Measurements from ENCODE around the gene ANKAR. TPM values are rescaled to one million over a fixed set of nuclear protein-coding genes. Genes with fewer than 3 reads are reported as not detected.

The ANKAR gene, protein sequence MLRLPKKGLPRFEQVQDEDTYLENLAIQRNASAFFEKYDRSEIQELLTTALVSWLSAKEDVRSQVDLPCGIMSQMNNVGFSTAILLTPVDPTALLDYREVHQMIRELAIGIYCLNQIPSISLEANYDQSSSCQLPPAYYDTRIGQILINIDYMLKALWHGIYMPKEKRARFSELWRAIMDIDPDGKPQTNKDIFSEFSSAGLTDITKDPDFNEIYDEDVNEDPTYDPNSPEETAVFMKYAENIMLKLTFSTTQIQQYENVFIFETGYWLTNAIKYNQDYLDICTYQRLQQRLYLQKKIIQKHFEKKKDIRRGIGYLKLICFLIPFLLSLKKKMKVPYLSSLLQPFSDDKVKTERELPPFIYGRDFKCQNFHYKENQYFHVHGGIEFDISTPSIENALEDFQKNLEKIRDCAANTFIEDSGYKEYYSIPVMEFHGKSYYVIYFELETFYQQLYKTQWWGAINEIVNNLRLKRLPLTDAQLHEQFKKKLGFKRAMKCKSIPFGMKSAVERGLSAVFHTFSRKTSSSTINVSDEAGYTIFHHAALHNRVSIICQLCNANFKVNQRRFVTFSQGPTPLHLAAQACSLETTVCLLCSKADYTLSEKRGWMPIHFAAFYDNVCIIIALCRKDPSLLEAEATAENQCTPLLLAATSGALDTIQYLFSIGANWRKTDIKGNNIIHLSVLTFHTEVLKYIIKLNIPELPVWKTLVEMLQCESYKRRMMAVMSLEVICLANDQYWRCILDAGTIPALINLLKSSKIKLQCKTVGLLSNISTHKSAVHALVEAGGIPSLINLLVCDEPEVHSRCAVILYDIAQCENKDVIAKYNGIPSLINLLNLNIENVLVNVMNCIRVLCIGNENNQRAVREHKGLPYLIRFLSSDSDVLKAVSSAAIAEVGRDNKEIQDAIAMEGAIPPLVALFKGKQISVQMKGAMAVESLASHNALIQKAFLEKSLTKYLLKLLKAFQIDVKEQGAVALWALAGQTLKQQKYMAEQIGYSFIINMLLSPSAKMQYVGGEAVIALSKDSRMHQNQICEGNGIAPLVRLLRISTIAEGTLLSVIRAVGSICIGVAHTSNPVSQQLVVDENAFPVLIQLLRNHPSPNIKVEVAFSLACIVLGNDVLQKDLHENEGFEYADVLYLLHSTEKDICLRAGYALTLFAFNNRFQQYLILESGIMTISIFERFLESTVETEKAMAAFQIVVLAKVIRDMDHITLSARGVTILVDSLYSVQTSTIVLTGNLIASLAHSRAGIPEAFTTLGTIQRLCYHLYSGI (N-terminal part only)
- total RNA-seq, result 10 to 100 TPM in 2 of 4 donors, 1 to 10 TPM in 2; 2.6 to 47.0 (median 18.5) TPM

GRCh38 chr2:189674374-189675112 lies at the start of gene ANKAR:
ANKAR (plus strand) TSS chr2:189674670; CDS start chr2:189676491, 1,821 bp downstream.
- TF ChIP-seq POLR2A (IDR thresholded peaks at IDR 0.05), result peak; percentile 52 to 66
- TF ChIP-seq, protein P1, sequence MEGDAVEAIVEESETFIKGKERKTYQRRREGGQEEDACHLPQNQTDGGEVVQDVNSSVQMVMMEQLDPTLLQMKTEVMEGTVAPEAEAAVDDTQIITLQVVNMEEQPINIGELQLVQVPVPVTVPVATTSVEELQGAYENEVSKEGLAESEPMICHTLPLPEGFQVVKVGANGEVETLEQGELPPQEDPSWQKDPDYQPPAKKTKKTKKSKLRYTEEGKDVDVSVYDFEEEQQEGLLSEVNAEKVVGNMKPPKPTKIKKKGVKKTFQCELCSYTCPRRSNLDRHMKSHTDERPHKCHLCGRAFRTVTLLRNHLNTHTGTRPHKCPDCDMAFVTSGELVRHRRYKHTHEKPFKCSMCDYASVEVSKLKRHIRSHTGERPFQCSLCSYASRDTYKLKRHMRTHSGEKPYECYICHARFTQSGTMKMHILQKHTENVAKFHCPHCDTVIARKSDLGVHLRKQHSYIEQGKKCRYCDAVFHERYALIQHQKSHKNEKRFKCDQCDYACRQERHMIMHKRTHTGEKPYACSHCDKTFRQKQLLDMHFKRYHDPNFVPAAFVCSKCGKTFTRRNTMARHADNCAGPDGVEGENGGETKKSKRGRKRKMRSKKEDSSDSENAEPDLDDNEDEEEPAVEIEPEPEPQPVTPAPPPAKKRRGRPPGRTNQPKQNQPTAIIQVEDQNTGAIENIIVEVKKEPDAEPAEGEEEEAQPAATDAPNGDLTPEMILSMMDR (IDR thresholded peaks at IDR 0.05), result peak; percentile 72 to 94 (median 91)
- Histone ChIP-seq H3K36me3 (no peaks in the 10 kb centered on the region), H3K27me3 (no peaks in the 10 kb centered on the region), H3K4me1 (no peaks in the 10 kb centered on the region), H3K9me3 (no peaks in the 10 kb centered on the region), H3K4me3 (peak within 1 kb of the TSS; percentile 47 to 54), H3K27ac (peak within 1 kb of the TSS; percentile 95 to 96)
- DNase-seq, result peak; percentile 88 to 91
- intact Hi-C loops (cut with DNase I; ENCODE audit: low total_unique reads), result no loop called here

DNA sequence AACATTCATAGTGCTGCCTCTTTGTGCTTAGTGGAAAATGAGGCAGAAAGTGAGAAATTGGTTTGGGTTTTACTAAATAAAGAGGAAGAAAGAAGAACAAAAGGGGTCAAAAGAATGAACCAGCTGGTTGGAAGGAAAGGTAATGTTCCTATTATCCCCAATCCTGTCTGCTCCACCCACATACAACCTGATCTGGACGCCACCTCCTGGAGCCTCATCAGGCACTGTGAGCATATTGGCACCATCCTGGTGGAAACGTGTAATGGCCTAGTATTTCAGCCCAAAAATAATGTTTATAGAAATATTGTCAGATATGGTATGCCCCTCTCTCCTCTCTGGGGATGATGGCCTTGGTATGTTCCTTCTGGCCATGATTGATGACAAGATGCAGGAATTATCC lies 48.8 kb upstream of the ANKAR start:
- TF ChIP-seq, protein P1 (IDR thresholded peaks at IDR 0.05), result no peak
- TF ChIP-seq POLR2A (IDR thresholded peaks at IDR 0.05), result no peak
- Histone ChIP-seq H3K9me3 (no peaks in the 10 kb centered on the region), H3K27ac (no peak overlapping the region), H3K36me3 (no peaks in the 10 kb centered on the region), H3K4me3 (no peak overlapping the region), H3K4me1 (peaks cover 0 to under 1% of the 10 kb centered on the region in 2 donors), H3K27me3 (no peaks in the 10 kb centered on the region)
- intact Hi-C loops (cut with DNase I; ENCODE audit: low total_unique reads), result no loop called here
- no peak for DNase-seq

DNA sequence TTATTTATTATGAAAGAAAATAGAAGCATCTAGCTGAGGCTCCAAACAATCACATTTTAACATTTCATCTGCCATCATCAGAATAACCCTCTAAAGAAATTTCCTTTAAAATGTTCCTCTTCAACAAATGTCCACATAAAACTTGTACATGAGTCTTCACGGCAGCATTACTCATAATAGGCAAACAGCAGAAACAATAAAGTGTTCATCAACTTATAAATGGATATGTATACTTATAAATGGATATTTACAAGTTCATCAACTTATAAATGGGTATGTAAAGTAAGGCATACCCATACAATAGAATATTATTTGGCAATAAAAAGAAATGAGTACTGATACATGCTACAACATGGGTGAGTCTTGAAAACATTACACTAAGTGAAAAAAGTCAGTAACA lies 46.7 kb upstream of the ANKAR start:
- H3K27me3 ChIP-seq, result no peaks in the 10 kb centered on the region
- H3K9me3 ChIP-seq, result no peaks in the 10 kb centered on the region
- DNase-seq, result no peak
- H3K27ac ChIP-seq, result no peak overlapping the region
- no peak overlapping the region for H3K4me3 ChIP-seq
- TF ChIP-seq, protein P1 (IDR thresholded peaks at IDR 0.05), result no peak
- no peak for TF ChIP-seq POLR2A (IDR thresholded peaks at IDR 0.05)
- intact Hi-C loops (cut with DNase I; ENCODE audit: low total_unique reads), result no loop called here
- H3K4me1 ChIP-seq, result peaks cover 0 to 5% of the 10 kb centered on the region in 2 donors
- H3K36me3 ChIP-seq, result no peaks in the 10 kb centered on the region

GRCh38 chr2:189628817-189629530 lies 45.5 kb upstream of the ANKAR start:
- Histone ChIP-seq H3K36me3 (no peaks in the 10 kb centered on the region), H3K9me3 (no peaks in the 10 kb centered on the region), H3K4me3 (no peak overlapping the region), H3K27me3 (no peaks in the 10 kb centered on the region), H3K4me1 (peaks cover 0 to 5% of the 10 kb centered on the region in 2 donors), H3K27ac (peak overlapping the region; percentile 62 to 64)
- no peak for DNase-seq
- TF ChIP-seq POLR2A (IDR thresholded peaks at IDR 0.05), result no peak
- TF ChIP-seq, protein P1 (IDR thresholded peaks at IDR 0.05), result no peak
- intact Hi-C loops (cut with DNase I; ENCODE audit: low total_unique reads), result no loop called here
